ENCODE results near the gene MINDY2. TPM values are rescaled to one million over a fixed set of nuclear protein-coding genes. Genes with fewer than 3 reads are reported as not detected.

Gene MINDY2
- polyA plus RNA-seq, 1 donor (not counting 4 experiments of a cell fraction or from before 2014, with no cell fraction given), result 11.2 TPM

- no peaks in the 10 kb centered on the region for H3K9me3 ChIP-seq (ENCODE audit: control insufficient read depth, low read depth, low read length)
- TF ChIP-seq EZH2 (IDR thresholded peaks at IDR 0.05; ENCODE audit: low read length), result no peak
- FAIRE-seq, result peak; percentile 51
- H3K4me2 ChIP-seq (ENCODE audit: control insufficient read depth, extremely low read depth, insufficient read depth, low read depth, low read length), result peak overlapping the region; percentile 17
- H3K9me1 ChIP-seq (ENCODE audit: control insufficient read depth, extremely low read depth, insufficient read depth, low read length), result no peaks in the 10 kb centered on the region
- no peaks in the 10 kb centered on the region for H3K27me3 ChIP-seq (ENCODE audit: control insufficient read depth, extremely low read depth, insufficient read depth, low read length)
- H2AFZ ChIP-seq (ENCODE audit: control insufficient read depth, low read length), result no peak overlapping the region
- H3K27ac ChIP-seq (ENCODE audit: control insufficient read depth, insufficient read depth, low read length), result no peak overlapping the region
- dilution Hi-C loops (cut with MboI; ENCODE audit: extremely low pct_ligation_motif_present, low sequenced_read_pairs), result no loop called here
- no peak for DNase-seq (ENCODE audit: low read depth, low spot score)
- H3K9ac ChIP-seq (ENCODE audit: control insufficient read depth, extremely low read depth, insufficient read depth, low read length), result no peak overlapping the region
- peaks cover 61% of the 10 kb centered on the region for H3K4me1 ChIP-seq (ENCODE audit: control insufficient read depth, extremely low read depth, insufficient read depth, low read length)
- H4K20me1 ChIP-seq (ENCODE audit: control insufficient read depth, extremely low read depth, insufficient read depth, low read length), result no peaks in the 10 kb centered on the region
- no peak overlapping the region for H3K4me3 ChIP-seq (ENCODE audit: control insufficient read depth in 2 of 3, extremely low read depth in 1 of 3, insufficient read depth in 2 of 3, low read depth in 1 of 3, low read length in 3 of 3)
- H3K79me2 ChIP-seq (ENCODE audit: control insufficient read depth, insufficient read depth, low read length), result peaks cover 92% of the 10 kb centered on the region
- no peaks in the 10 kb centered on the region for H3K36me3 ChIP-seq (ENCODE audit: control insufficient read depth in 2 of 2, extremely low read depth in 1 of 2, insufficient read depth in 2 of 2, low read length in 2 of 2)
Measured at GRCh38 chr15:58736018-58736643, 35.0 kb upstream of the MINDY2 start.

- H4K20me1 ChIP-seq (ENCODE audit: control insufficient read depth, extremely low read depth, insufficient read depth, low read length), result no peaks in the 10 kb centered on the region
- H3K27me3 ChIP-seq (ENCODE audit: control insufficient read depth, extremely low read depth, insufficient read depth, low read length), result no peaks in the 10 kb centered on the region
- peaks cover 51% of the 10 kb centered on the region for H3K4me1 ChIP-seq (ENCODE audit: control insufficient read depth, extremely low read depth, insufficient read depth, low read length)
- no peak overlapping the region for H2AFZ ChIP-seq (ENCODE audit: control insufficient read depth, low read length)
- H3K27ac ChIP-seq (ENCODE audit: control insufficient read depth, insufficient read depth, low read length), result no peak overlapping the region
- H3K79me2 ChIP-seq (ENCODE audit: control insufficient read depth, insufficient read depth, low read length), result peaks cover 93% of the 10 kb centered on the region
- dilution Hi-C loops (cut with MboI; ENCODE audit: extremely low pct_ligation_motif_present, low sequenced_read_pairs), result no loop called here
- H3K9me3 ChIP-seq (ENCODE audit: control insufficient read depth, low read depth, low read length), result no peaks in the 10 kb centered on the region
- FAIRE-seq, result no peak
- H3K36me3 ChIP-seq (ENCODE audit: control insufficient read depth in 2 of 2, extremely low read depth in 1 of 2, insufficient read depth in 2 of 2, low read length in 2 of 2), result no peaks in the 10 kb centered on the region
- no peak for DNase-seq (ENCODE audit: low read depth, low spot score)
- no peak overlapping the region for H3K9ac ChIP-seq (ENCODE audit: control insufficient read depth, extremely low read depth, insufficient read depth, low read length)
- H3K9me1 ChIP-seq (ENCODE audit: control insufficient read depth, extremely low read depth, insufficient read depth, low read length), result no peaks in the 10 kb centered on the region
- no peak for TF ChIP-seq CTCF (optimal IDR thresholded peaks at IDR 0.05 in 1 of 3, IDR thresholded peaks at IDR 0.05 in 1 of 3, conservative IDR thresholded peaks at IDR 0.05 in 1 of 3; ENCODE audit: extremely low read depth in 1 of 3, insufficient read depth in 2 of 3, low read length in 3 of 3)
- no peak for TF ChIP-seq EZH2 (IDR thresholded peaks at IDR 0.05; ENCODE audit: low read length)
- no peak overlapping the region for H3K4me3 ChIP-seq (ENCODE audit: control insufficient read depth in 2 of 3, extremely low read depth in 1 of 3, insufficient read depth in 2 of 3, low read depth in 1 of 3, low read length in 3 of 3)
- no peak overlapping the region for H3K4me2 ChIP-seq (ENCODE audit: control insufficient read depth, extremely low read depth, insufficient read depth, low read depth, low read length)
Measured at GRCh38 chr15:58737298-58737697, 33.8 kb upstream of the MINDY2 start.

All from keratinocyte (primary cell).